GM12878 (cell line): Measurements from ENCODE around the gene DAD1. TPM values are rescaled to one million over a fixed set of nuclear protein-coding genes. Genes with fewer than 3 reads are reported as not detected.

Experiments
- ATAC-seq: fragments of 200-7000 bp; cut with Tn5 transposase; 3 replicates; pipeline ENCODE4 v1.9.1; 2020; ENCODE audit warnings: mild to moderate bottlenecking, moderate library complexity
- BruUV-seq: library from RNA; stranded (reverse); fragments of 400-500 nt; replicated peaks from 2 replicates; lab custom pipeline; 2021; lab: Mats Ljungman, UMichigan
- CTCF ChIA-PET: fragments of 300-600 bp; sonication (Branson Sonifier 250); formaldehyde crosslinking; extraction: SDS; loops from one replicate; lab custom pipeline; 2021; ENCODE audit warnings: inconsistent platforms; lab: Yijun Ruan, JAX
- POLR2A ChIA-PET: fragments of 350-600 bp; formaldehyde crosslinking; extraction: SDS; loops from one replicate; lab custom pipeline; 2021; ENCODE audit warnings: inconsistent platforms; lab: Charles Lee
- RAD21 ChIA-PET: fragments of 300-600 bp; sonication (Branson Sonifier 250); formaldehyde crosslinking; loops from one replicate; lab custom pipeline; 2023; ENCODE audit warnings: antibody characterized with exemption; ENCODE audit not compliant: unreplicated experiment; lab: Charles Lee
- SMC1A ChIA-PET: fragments of 300-600 bp; sonication (Branson Sonifier 250); formaldehyde crosslinking; loops from one replicate; lab custom pipeline; 2023; ENCODE audit not compliant: unreplicated experiment, uncharacterized antibody; lab: Charles Lee
- DNase-seq: peaks from one replicate; pipeline ENCODE4 v3.0.0-alpha.2; 2011; ENCODE audit warnings: low read depth, low spot score
- FAIRE-seq: peaks from 3 replicates; lab custom pipeline; 2011; peaks lifted over from hg19 to GRCh38; lab: Jason Lieb, UNC
- H2AFZ ChIP-seq: 2 replicates; pipeline ENCODE4 v1.6.0; 2011; ENCODE audit warnings: low read depth, low read length, control low read depth; ENCODE audit not compliant: control insufficient read depth
- H3K27ac ChIP-seq: 2 replicates; pipeline ENCODE4 v1.5.1; 2011; ENCODE audit warnings: control low read depth; ENCODE audit not compliant: control insufficient read depth, insufficient read depth
- H3K27me3 ChIP-seq, 2 experiments: replicated peaks in 1 of 2; 2 replicates each; pipeline versions ENCODE4 v1.6.0 to v1.6.1; 2011; ENCODE audit warnings: low read length in 1 of 2; ENCODE audit not compliant: control insufficient read depth in 2 of 2, insufficient read depth in 2 of 2
- H3K36me3 ChIP-seq, 2 experiments: 2 replicates each; pipeline ENCODE4 v1.5.1; 2011; ENCODE audit warnings: low read length in 1 of 2; ENCODE audit not compliant: control insufficient read depth in 2 of 2, insufficient read depth in 2 of 2
- H3K4me1 ChIP-seq: 2 replicates; pipeline ENCODE4 v1.6.1; 2011; ENCODE audit warnings: mild to moderate bottlenecking, low read length, moderate library complexity, mixed read lengths; ENCODE audit not compliant: control insufficient read depth, insufficient read depth
- H3K4me2 ChIP-seq: 2 replicates; pipeline ENCODE4 v1.6.0; 2011; ENCODE audit warnings: control low read depth; ENCODE audit not compliant: control insufficient read depth, insufficient read depth
- H3K4me3 ChIP-seq: fragments of 200-600 bp; sonication (generic); 2 replicates; pipeline ENCODE4 v1.5.1; 2016
- H3K79me2 ChIP-seq: 2 replicates; pipeline ENCODE4 v1.6.0; 2011; ENCODE audit warnings: low read length; ENCODE audit not compliant: control insufficient read depth, insufficient read depth
- H3K9ac ChIP-seq: 2 replicates; pipeline ENCODE4 v1.8.0; 2011; ENCODE audit warnings: low read length, control low read depth, mixed read lengths; ENCODE audit not compliant: control insufficient read depth, insufficient read depth
- H3K9me3 ChIP-seq: replicated peaks from 3 replicates; pipeline ENCODE4 v1.5.1; 2011; ENCODE audit warnings: mild to moderate bottlenecking, low read length; ENCODE audit not compliant: control insufficient read depth, insufficient read depth
- H4K20me1 ChIP-seq: 2 replicates; pipeline ENCODE4 v1.6.0; 2011; ENCODE audit not compliant: control insufficient read depth, insufficient read depth
- ASH2L ChIP-seq: fragments of 300-600, 200-600 bp; sonication (generic); IDR thresholded peaks from 2 replicates; pipeline ENCODE4 v1.6.1; 2017; ENCODE audit warnings: low read depth, mild to moderate bottlenecking, borderline replicate concordance
- FOS ChIP-seq: IDR thresholded peaks from 3 replicates; pipeline ENCODE4 v1.6.1; 2011; ENCODE audit warnings: borderline replicate concordance; ENCODE audit not compliant: insufficient read length; ENCODE audit errors: extremely low read depth
- HDGF ChIP-seq: fragments of 450-650 bp; IDR thresholded peaks from 2 replicates; pipeline ENCODE4 v1.6.1; 2016; ENCODE audit warnings: antibody characterized with exemption
- IKZF1 ChIP-seq: fragments of 450-650 bp; conservative IDR thresholded peaks from 2 replicates; pipeline ENCODE4 v1.6.1; 2017; ENCODE audit warnings: antibody characterized with exemption, mild to moderate bottlenecking
- IKZF2 ChIP-seq, 2 experiments: fragments of 450-650 bp; IDR thresholded peaks; 2 replicates each; pipeline ENCODE4 v1.6.1; 2017; ENCODE audit warnings: mild to moderate bottlenecking in 2 of 2, moderate library complexity in 2 of 2
- KAT2A ChIP-seq: conservative IDR thresholded peaks from 2 replicates; pipeline ENCODE4 v1.6.1; 2011; ENCODE audit warnings: low read depth, low read length; ENCODE audit not compliant: control insufficient read depth
- PML ChIP-seq: IDR thresholded peaks from 2 replicates; pipeline ENCODE4 v1.6.1; 2012; ENCODE audit warnings: low read length, inconsistent platforms
- POLR2AphosphoS5 ChIP-seq: IDR thresholded peaks from 2 replicates; pipeline ENCODE4 v1.6.1; 2011; ENCODE audit warnings: mild to moderate bottlenecking, low read length, inconsistent platforms
- RELB ChIP-seq: fragments of 450-650 bp; IDR thresholded peaks from 2 replicates; pipeline ENCODE4 v1.6.1; 2017; ENCODE audit warnings: low read depth, mild to moderate bottlenecking, moderate library complexity
- RUNX3 ChIP-seq: IDR thresholded peaks from 2 replicates; pipeline ENCODE4 v1.6.1; 2012; ENCODE audit warnings: low read length, inconsistent platforms
- SKIL ChIP-seq: fragments of 450-650 bp; IDR thresholded peaks from 2 replicates; pipeline ENCODE4 v1.6.1; 2017; ENCODE audit warnings: mild to moderate bottlenecking, low read depth, inconsistent platforms; ENCODE audit not compliant: poor library complexity, severe bottlenecking
- SMAD5 ChIP-seq: IDR thresholded peaks from 2 replicates; pipeline ENCODE4 v1.6.1; 2016; ENCODE audit warnings: antibody characterized with exemption, low read depth
- YY1 ChIP-seq: IDR thresholded peaks from 2 replicates; pipeline ENCODE4 v1.6.1; 2011; ENCODE audit warnings: low read depth, mild to moderate bottlenecking, low read length
- ZBED1 ChIP-seq: IDR thresholded peaks from 2 replicates; pipeline ENCODE4 v1.6.1; 2016; ENCODE audit warnings: borderline replicate concordance
- ZBTB4 ChIP-seq: fragments of 450-650 bp; formaldehyde crosslinking; IDR thresholded peaks from 2 replicates; pipeline ENCODE4 v1.4.0; 2022; ENCODE audit warnings: mild to moderate bottlenecking, moderate library complexity
- ZSCAN29 ChIP-seq: fragments of 450-650 bp; IDR thresholded peaks from 2 replicates; pipeline ENCODE4 v1.6.1; 2017; ENCODE audit warnings: mild to moderate bottlenecking, moderate library complexity
- WGBS: methylation state at CpG from one replicate; pipeline ENCODE4 v1.1.6; 2016; ENCODE audit warnings: low lambda C conversion rate; ENCODE audit not compliant: insufficient replicate concordance, insufficient coverage; ENCODE audit errors: missing lambda C conversion rate; 5-methylcytosine and 5-hydroxymethylcytosine counted together
- in situ Hi-C: fragments of 300-500 bp; cut with MboI; formaldehyde crosslinking; loops from 9 replicates; pipeline ENCODE4 v1.14.3; 2018; ENCODE audit warnings: mixed read lengths
- intact Hi-C: fragments of 100-400 bp; cut with micrococcal nuclease; formaldehyde crosslinking; loops from one replicate; pipeline ENCODE4 v1.14.2; 2022; ENCODE audit not compliant: unreplicated experiment
- polyA plus RNA-seq, 11 experiments: library from polyadenylated mRNA; depleted of rRNA in 4 of 11; unstranded in 6 of 11; stranded (reverse) in 5 of 11; fragments of >200 nt; fragmentation: Nextera tagmentation in 4 of 11; fragmentation: Illumina TruSeq in 1 of 11; extraction: Ambion mirVana in 4 of 11; extraction: Trizol in 1 of 11; gene quantifications; 1 replicate in 1 of 11; 2 replicates in 10 of 11; pipeline versions ENCODE4 v1.2.1 to v1.2.3, GENCODE V29; 2011 to 2016; ENCODE audit warnings: inconsistent platforms in 2 of 11, missing spikeins in 2 of 11, low read depth in 1 of 11
- total RNA-seq, 4 experiments: library from RNA; depleted of rRNA in 3 of 4; stranded (reverse); fragments of >200 nt in 3 of 4; fragmentation: Illumina TruSeq in 1 of 4; extraction: Trizol in 1 of 4; gene quantifications; 2 replicates each; pipeline versions ENCODE4 v1.2.1 to v1.2.3, GENCODE V29; 2013 to 2021

DAD1 gene
- total and polyA plus RNA-seq, 10 of the 15 experiments (the other 5 are each of a cell fraction or from before 2014, with no cell fraction given): 161 to 920 (median 319) TPM

- no peak for TF ChIP-seq KAT2A
- no peak for TF ChIP-seq ASH2L
- TF ChIP-seq SKIL: no peak
- TF ChIP-seq RUNX3: no peak
- TF ChIP-seq SMAD5: no peak
- no peak for TF ChIP-seq RELB
These were observed 36.8 kb downstream of the DAD1 start (continued) for GRCh38 chr14:22552001-22552826.

- WGBS: 52% methylated on average over 5 of the region's 5 CpGs
- Histone ChIP-seq H3K4me1 (peaks cover 73% of the 10 kb centered on the region), H3K4me3 (no peak overlapping the region), H3K9me3 (no peaks in the 10 kb centered on the region), H3K4me2 (peak overlapping the region; percentile 81), H4K20me1 (no peaks in the 10 kb centered on the region), H2AFZ (no peak overlapping the region), H3K36me3 (peaks cover 24 to 28% of the 10 kb centered on the region in 2 experiments), H3K27me3 (no peaks in the 10 kb centered on the region), H3K79me2 (peaks cover 7% of the 10 kb centered on the region), H3K9ac (peak overlapping the region; percentile 74; the same call in 1 of the 2 replicates), H3K27ac (peak overlapping the region; percentile 97)
- DNase-seq: no peak
- BruUV-seq: no TSS peak
- ATAC-seq: no peak
- in situ Hi-C loops (no loop called here), intact Hi-C loops (no loop called here)
- ChIA-PET CTCF (interaction anchor here (1.4 to 7.1 kb wide), 3 partner anchors 12 to 20 kb away, joined by 5 to 58 read pairs (median 17); no protein-coding TSS in a partner anchor), SMC1A (interaction anchor here (0.5 to 9.2 kb wide), 12 partner anchors 9 to 253 kb away, joined by 3 to 105 read pairs (median 13); no protein-coding TSS in a partner anchor), POLR2A (interaction anchor here (1.1 to 6.3 kb wide), 7 partner anchors 12 to 171 kb away, joined by 3 to 74 read pairs (median 4); no protein-coding TSS in a partner anchor), RAD21 (interaction anchor here (1.2 to 6.6 kb wide), 11 partner anchors 9 to 75 kb away, joined by 3 to 48 read pairs (median 10); no protein-coding TSS in a partner anchor)
- no peak for FAIRE-seq
- TF ChIP-seq IKZF2 (IDR thresholded peaks at IDR 0.05) (no peak), ZSCAN29 (no peak), FOS (no peak), ZBED1 (no peak), IKZF1 (no peak), HDGF (no peak), YY1 (no peak), ZBTB4 (CRISPR knock-in tag) (no peak), PML (no peak), POLR2AphosphoS5 (no peak; the same call in 1 of the 2 replicates)
These were observed 37.4 kb downstream of the DAD1 start for GRCh38 chr14:22551605-22551997.
